GM23248 (cell line): ENCODE data around the gene SLC37A3.

Source experiments
- EZH2 ChIP-seq: fragments of 200-600 bp; sonication (generic); IDR thresholded peaks from 2 replicates; pipeline ENCODE4 v1.6.1; 2018; ENCODE audit warnings: antibody characterized with exemption, mild to moderate bottlenecking; ENCODE audit not compliant: insufficient read depth, poor library complexity, severe bottlenecking
- EZH2phosphoT487 ChIP-seq: fragments of 200-600 bp; sonication (generic); IDR thresholded peaks from 2 replicates; pipeline ENCODE4 v1.6.1; 2018; ENCODE audit warnings: antibody characterized with exemption, moderate library complexity, mild to moderate bottlenecking, low read depth; ENCODE audit not compliant: insufficient read depth

GRCh38 chr7:140369294-140369693 lies 29.0 kb downstream of the SLC37A3 start:
- TF ChIP-seq EZH2 (no peak), EZH2phosphoT487 (no peak)
